ENCODE measurements around the gene PRDM16. TPM values are rescaled to one million over a fixed set of nuclear protein-coding genes. Genes with fewer than 3 reads are reported as not detected.

The PRDM16 gene
- total RNA-seq, 1 experiment from 2014 or later: 5.3 TPM

DNA sequence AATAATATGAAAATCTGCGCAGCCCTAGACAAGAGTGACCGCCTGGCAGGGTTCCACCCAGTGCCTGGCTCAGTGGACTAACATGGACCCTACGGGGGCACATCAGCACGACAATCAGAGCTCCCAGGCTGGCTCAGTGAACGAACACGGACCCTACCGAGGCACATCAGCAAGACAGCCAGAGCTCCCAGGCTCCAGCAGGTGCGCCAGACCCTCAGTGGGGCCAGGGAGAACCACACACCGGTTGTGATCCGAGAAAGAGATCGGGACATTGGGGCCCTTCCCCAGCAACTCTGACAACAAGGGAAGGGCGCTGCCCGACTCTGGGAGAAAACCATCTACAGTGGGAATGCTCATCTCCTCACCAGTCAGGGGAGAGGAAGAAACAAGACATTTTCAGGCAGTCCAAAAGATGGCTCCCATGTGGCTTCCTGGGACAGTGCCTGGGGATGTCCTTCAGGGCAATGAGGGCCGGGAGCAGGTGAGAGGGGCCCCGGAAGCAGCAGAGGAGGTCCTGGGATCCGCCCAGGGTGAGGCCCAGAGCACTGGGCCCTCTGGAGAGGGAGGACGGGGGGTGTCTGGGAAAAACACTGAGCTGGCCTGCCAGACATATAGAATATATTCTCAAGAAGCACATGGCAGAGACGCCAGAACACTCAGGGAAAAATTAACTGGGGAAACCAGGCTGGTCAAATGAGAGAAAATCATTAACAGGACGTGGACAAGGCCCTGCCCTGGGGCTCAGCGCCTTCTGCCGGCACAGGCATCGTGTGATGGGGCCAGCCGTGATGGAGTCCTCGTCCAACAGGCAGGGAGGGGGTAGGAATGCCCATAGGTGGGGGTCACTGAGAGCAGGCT lies 390.3 kb downstream of the PRDM16 start:
- peak overlapping the region; percentile 73 for H3K4me3 Mint-ChIP-seq (ENCODE audit: unreplicated experiment)
- peak; percentile 29 to 56 for DNase-seq
- POLR2A ChIA-PET: no interaction called here
- CTCF ChIA-PET: interaction anchor here (0.8 kb wide), 1 partner anchor 12 kb away, joined by 4 read pairs; no protein-coding TSS in a partner anchor
- H3K27ac Mint-ChIP-seq (ENCODE audit: unreplicated experiment): peak overlapping the region; percentile 97
- no peak overlapping the region for H3K4me3 ChIP-seq (ENCODE audit: low read depth, low read length)
- TF ChIP-seq CTCF (IDR thresholded peaks at IDR 0.05; ENCODE audit: insufficient read depth in 1 of 2, low read depth in 1 of 2, low read length in 1 of 2, severe bottlenecking in 1 of 2, unreplicated experiment in 1 of 2): no peak
- no peaks in the 10 kb centered on the region for H3K9me3 ChIP-seq
- peaks cover 34% of the 10 kb centered on the region for H3K4me1 Mint-ChIP-seq (ENCODE audit: low read depth, unreplicated experiment)
- no TSS peak for BruUV-seq (replicated peaks)
- H3K36me3 Mint-ChIP-seq (ENCODE audit: insufficient read depth, unreplicated experiment): peaks cover 32% of the 10 kb centered on the region
- peaks cover 65% of the 10 kb centered on the region for H3K4me1 ChIP-seq
- intact Hi-C loops (cut with micrococcal nuclease; ENCODE audit: unreplicated experiment): no loop called here
- H3K27me3 ChIP-seq (replicated peaks; ENCODE audit: control insufficient read depth, insufficient read depth, low read length): no peaks in the 10 kb centered on the region
- H3K36me3 ChIP-seq (ENCODE audit: control insufficient read depth, insufficient read depth, low read length): no peaks in the 10 kb centered on the region; the same call in none of the 2 replicates
- H3K27me3 Mint-ChIP-seq (ENCODE audit: insufficient read depth, unreplicated experiment): no peaks in the 10 kb centered on the region
- no peaks in the 10 kb centered on the region for H3K9me3 Mint-ChIP-seq (ENCODE audit: unreplicated experiment)

GRCh38 chr1:3459940-3460671 lies 391.1 kb downstream of the PRDM16 start:
- peaks cover 1% of the 10 kb centered on the region for H3K36me3 ChIP-seq (ENCODE audit: control insufficient read depth, insufficient read depth, low read length)
- Mint-ChIP-seq H3K36me3 (ENCODE audit: insufficient read depth, unreplicated experiment) (peaks cover 33% of the 10 kb centered on the region), H3K4me3 (ENCODE audit: unreplicated experiment) (peak overlapping the region; percentile 73), H3K9me3 (ENCODE audit: unreplicated experiment) (no peaks in the 10 kb centered on the region), H3K27ac (ENCODE audit: unreplicated experiment) (peak overlapping the region; percentile 97), H3K4me1 (ENCODE audit: low read depth, unreplicated experiment) (peaks cover 34% of the 10 kb centered on the region), H3K27me3 (ENCODE audit: insufficient read depth, unreplicated experiment) (no peaks in the 10 kb centered on the region)
- intact Hi-C loops (cut with micrococcal nuclease; ENCODE audit: unreplicated experiment): loop anchor here (1.0 kb wide), 1 partner anchor 11 kb away; no protein-coding TSS in a partner anchor
- ChIA-PET CTCF (interaction anchor here (0.8 kb wide), 1 partner anchor 12 kb away, joined by 4 read pairs; no protein-coding TSS in a partner anchor), POLR2A (no interaction called here)
- H3K9me3 ChIP-seq: no peaks in the 10 kb centered on the region
- peak; percentile 82 to 89 for DNase-seq
- peaks cover 65% of the 10 kb centered on the region for H3K4me1 ChIP-seq
- no TSS peak for BruUV-seq (replicated peaks)
- no peaks in the 10 kb centered on the region for H3K27me3 ChIP-seq (replicated peaks; ENCODE audit: control insufficient read depth, insufficient read depth, low read length)
- no peak for TF ChIP-seq CTCF (IDR thresholded peaks at IDR 0.05; ENCODE audit: insufficient read depth in 1 of 2, low read depth in 1 of 2, low read length in 1 of 2, severe bottlenecking in 1 of 2, unreplicated experiment in 1 of 2)
- H3K4me3 ChIP-seq (ENCODE audit: low read depth, low read length): no peak overlapping the region

GRCh38 chr1:3460672-3461131 lies 391.7 kb downstream of the PRDM16 start:
- ChIA-PET CTCF (no interaction called here), POLR2A (interaction anchor here (0.6 kb wide), 1 partner anchor 126 kb away, joined by 3 read pairs; no protein-coding TSS in a partner anchor)

More at GRCh38 chr1:3460672-3461131, 391.7 kb downstream of the PRDM16 start:
- Mint-ChIP-seq H3K9me3 (ENCODE audit: unreplicated experiment) (no peaks in the 10 kb centered on the region), H3K36me3 (ENCODE audit: insufficient read depth, unreplicated experiment) (peaks cover 35% of the 10 kb centered on the region), H3K27me3 (ENCODE audit: insufficient read depth, unreplicated experiment) (no peaks in the 10 kb centered on the region), H3K4me3 (ENCODE audit: unreplicated experiment) (peak overlapping the region; percentile 73), H3K4me1 (ENCODE audit: low read depth, unreplicated experiment) (peaks cover 34% of the 10 kb centered on the region), H3K27ac (ENCODE audit: unreplicated experiment) (peak overlapping the region; percentile 97)
- Histone ChIP-seq H3K9me3 (no peaks in the 10 kb centered on the region), H3K36me3 (ENCODE audit: control insufficient read depth, insufficient read depth, low read length) (peaks cover 1% of the 10 kb centered on the region), H3K4me3 (ENCODE audit: low read depth, low read length) (no peak overlapping the region), H3K4me1 (peaks cover 60% of the 10 kb centered on the region), H3K27me3 (replicated peaks; ENCODE audit: control insufficient read depth, insufficient read depth, low read length) (no peaks in the 10 kb centered on the region)
- no peak for TF ChIP-seq CTCF (IDR thresholded peaks at IDR 0.05; ENCODE audit: insufficient read depth in 1 of 2, low read depth in 1 of 2, low read length in 1 of 2, severe bottlenecking in 1 of 2, unreplicated experiment in 1 of 2)
- no TSS peak for BruUV-seq (replicated peaks)
- intact Hi-C loops (cut with micrococcal nuclease; ENCODE audit: unreplicated experiment): loop anchor here (1.0 kb wide), 1 partner anchor 11 kb away; no protein-coding TSS in a partner anchor
- DNase-seq: peak; percentile 47 to 69
